Activated CD8-positive, alpha-beta memory T cell treated with anti-CD3 and anti-CD28 coated beads for 36 hours (primary cell): Measurements from ENCODE around the gene RAPGEF6. TPM values are rescaled to one million over a fixed set of nuclear protein-coding genes. Genes with fewer than 3 reads are reported as not detected.

Experiments used
- CTCF ChIA-PET: fragments of 350-600 bp; sonication (Branson Sonifier 250); formaldehyde crosslinking; loops from one replicate; lab custom pipeline; 2021; ENCODE audit warnings: antibody characterized with exemption; lab: Charles Lee
- POLR2A ChIA-PET: fragments of 350-600 bp; sonication (Branson Sonifier 250); formaldehyde crosslinking; loops from one replicate; lab custom pipeline; 2021; ENCODE audit warnings: antibody characterized with exemption; lab: Charles Lee
- total RNA-seq, 2 experiments: library from RNA; stranded (reverse); gene quantifications; one replicate each; pipeline ENCODE4 v1.2.3, GENCODE V29; 2021

RAPGEF6 gene
- total RNA-seq, 2 experiments from 2014 or later = 23.2 to 24.4 TPM

- ChIA-PET CTCF (no interaction called here), POLR2A (no interaction called here)
Measured at GRCh38 chr5:131570757-131571156, 64.3 kb downstream of the RAPGEF6 start.

GRCh38 chr5:131564229-131564652, 70.8 kb downstream of the RAPGEF6 start:
- POLR2A ChIA-PET = no interaction called here
- CTCF ChIA-PET = no interaction called here

GRCh38 chr5:131563434-131564228, 71.4 kb downstream of the RAPGEF6 start:
- ChIA-PET POLR2A (no interaction called here), CTCF (interaction anchor here (0.5 kb wide), 1 partner anchor 374 kb away, joined by 4 read pairs; no protein-coding TSS in a partner anchor)

GRCh38 chr5:131550606-131551005, 84.4 kb downstream of the RAPGEF6 start:
- POLR2A ChIA-PET = no interaction called here
- CTCF ChIA-PET = no interaction called here

- CTCF ChIA-PET = interaction anchor here (1.5 kb wide), 1 partner anchor 41 kb away, joined by 4 read pairs; no protein-coding TSS in a partner anchor
- POLR2A ChIA-PET = no interaction called here
Measured at GRCh38 chr5:131548176-131548575, 86.9 kb downstream of the RAPGEF6 start.

GRCh38 chr5:131545845-131546244, 89.2 kb downstream of the RAPGEF6 start:
- POLR2A ChIA-PET = interaction anchor here (0.6 kb wide), 1 partner anchor 120 kb away, joined by 10 read pairs; no protein-coding TSS in a partner anchor
- CTCF ChIA-PET = no interaction called here

GRCh38 chr5:131542723-131543122, 92.3 kb downstream of the RAPGEF6 start:
- CTCF ChIA-PET = no interaction called here
- POLR2A ChIA-PET = no interaction called here

GRCh38 chr5:131541762-131542161, 93.3 kb downstream of the RAPGEF6 start:
- ChIA-PET POLR2A (no interaction called here), CTCF (no interaction called here)

- POLR2A ChIA-PET = no interaction called here
- CTCF ChIA-PET = no interaction called here
Measured at GRCh38 chr5:131541071-131541470, 94.0 kb downstream of the RAPGEF6 start.

GRCh38 chr5:131539251-131539650, 95.8 kb downstream of the RAPGEF6 start:
- CTCF ChIA-PET = no interaction called here
- POLR2A ChIA-PET = no interaction called here

GRCh38 chr5:131538177-131538593, 96.8 kb downstream of the RAPGEF6 start:
- ChIA-PET CTCF (no interaction called here), POLR2A (no interaction called here)

GRCh38 chr5:131536850-131537448, 98.1 kb downstream of the RAPGEF6 start:
- CTCF ChIA-PET = no interaction called here
- POLR2A ChIA-PET = no interaction called here

- ChIA-PET POLR2A (no interaction called here), CTCF (no interaction called here)
Measured at GRCh38 chr5:131536211-131536826, 98.7 kb downstream of the RAPGEF6 start.

- CTCF ChIA-PET = no interaction called here
Measured at GRCh38 chr5:131534974-131535373, 100.1 kb downstream of the RAPGEF6 start.

GRCh38 chr5:131533836-131534235, 101.2 kb downstream of the RAPGEF6 start:
- CTCF ChIA-PET = interaction anchor here (1.1 kb wide), 1 partner anchor 44 kb away, joined by 3 read pairs; no protein-coding TSS in a partner anchor
- POLR2A ChIA-PET = no interaction called here

More at GRCh38 chr5:131534974-131535373, 100.1 kb downstream of the RAPGEF6 start:
- POLR2A ChIA-PET = no interaction called here

- ChIA-PET POLR2A (interaction anchor here (0.6 kb wide), 1 partner anchor 15 kb away, joined by 6 read pairs; no protein-coding TSS in a partner anchor), CTCF (interaction anchor here (0.8 to 1.2 kb wide), 3 partner anchors 11 to 533 kb away, joined by 3 read pairs; no protein-coding TSS in a partner anchor)
Measured at GRCh38 chr5:131532031-131532640, 102.9 kb downstream of the RAPGEF6 start.

GRCh38 chr5:131530706-131531331, 104.2 kb downstream of the RAPGEF6 start:
- POLR2A ChIA-PET = no interaction called here
- CTCF ChIA-PET = no interaction called here

- ChIA-PET CTCF (no interaction called here), POLR2A (no interaction called here)
Measured at GRCh38 chr5:131528682-131529081, 106.3 kb downstream of the RAPGEF6 start.

GRCh38 chr5:131525805-131526204, 109.2 kb downstream of the RAPGEF6 start:
- POLR2A ChIA-PET = no interaction called here
- CTCF ChIA-PET = interaction anchor here (1.4 kb wide), 1 partner anchor 537 kb away, joined by 3 read pairs; no protein-coding TSS in a partner anchor
